H9 (cell line): ENCODE data around the gene HSPA12A. TPM values are rescaled to one million over a fixed set of nuclear protein-coding genes. Genes with fewer than 3 reads are reported as not detected.

Experiments used
- DNase-seq: peaks from one replicate; pipeline ENCODE4 v3.0.0-alpha.2; 2017
- H2AFZ ChIP-seq: one replicate; pipeline ENCODE4 v1.6.1; 2013; ENCODE audit warnings: mild to moderate bottlenecking, low read length, control low read depth, moderate library complexity
- H2AK5ac ChIP-seq: 2 replicates; pipeline ENCODE4 v1.6.1; 2013; ENCODE audit warnings: low read length, control low read depth, mixed read lengths; ENCODE audit not compliant: insufficient read length
- H2BK120ac ChIP-seq: one replicate; pipeline ENCODE4 v1.6.1; 2013; ENCODE audit warnings: low read depth, mild to moderate bottlenecking, low read length, control low read depth, inconsistent platforms; ENCODE audit not compliant: poor library complexity, severe bottlenecking
- H2BK12ac ChIP-seq: 2 replicates; pipeline ENCODE4 v1.6.1; 2013; ENCODE audit warnings: low read length, control low read depth, mixed read lengths, low read depth; ENCODE audit not compliant: insufficient read length
- H2BK15ac ChIP-seq: 2 replicates; pipeline ENCODE4 v1.6.1; 2013; ENCODE audit warnings: low read depth, low read length, control low read depth
- H2BK20ac ChIP-seq: one replicate; pipeline ENCODE4 v1.6.1; 2013; ENCODE audit warnings: low read depth, mild to moderate bottlenecking, low read length, control low read depth, inconsistent platforms; ENCODE audit not compliant: poor library complexity, severe bottlenecking
- H2BK5ac ChIP-seq: 2 replicates; pipeline ENCODE4 v1.6.1; 2013; ENCODE audit warnings: low read length, control low read depth, mixed read lengths; ENCODE audit not compliant: insufficient read length
- H3K14ac ChIP-seq: 2 replicates; pipeline ENCODE4 v1.6.1; 2013; ENCODE audit warnings: low read length, control low read depth; ENCODE audit not compliant: insufficient read depth
- H3K18ac ChIP-seq: 2 replicates; pipeline ENCODE4 v1.6.1; 2013; ENCODE audit warnings: low read depth, mild to moderate bottlenecking, mixed read lengths, low read length, control low read depth; ENCODE audit not compliant: insufficient read length
- H3K23ac ChIP-seq: 2 replicates; pipeline ENCODE4 v1.6.1; 2013; ENCODE audit warnings: low read length, control low read depth, mixed read lengths, low read depth; ENCODE audit not compliant: insufficient read length
- H3K23me2 ChIP-seq: 2 replicates; pipeline ENCODE4 v1.6.1; 2013; ENCODE audit warnings: low read depth, mild to moderate bottlenecking, mixed read lengths, low read length, control low read depth; ENCODE audit not compliant: insufficient read length, poor library complexity, severe bottlenecking
- H3K27ac ChIP-seq: 2 replicates; pipeline ENCODE4 v1.5.1; 2013; ENCODE audit warnings: low read length, control low read depth, mixed read lengths, low read depth; ENCODE audit not compliant: insufficient read length
- H3K27me3 ChIP-seq: 2 replicates; pipeline ENCODE4 v1.6.1; 2013; ENCODE audit warnings: low read length, control low read depth, inconsistent platforms; ENCODE audit not compliant: insufficient read depth
- H3K4ac ChIP-seq: 2 replicates; pipeline ENCODE4 v1.6.1; 2013; ENCODE audit warnings: low read depth, mild to moderate bottlenecking, control low read depth, inconsistent platforms, low read length, moderate library complexity
- H3K4me1 ChIP-seq: 2 replicates; pipeline ENCODE4 v1.6.1; 2013; ENCODE audit warnings: low read length, control low read depth, inconsistent platforms; ENCODE audit not compliant: insufficient read depth
- H3K4me2 ChIP-seq: 2 replicates; pipeline ENCODE4 v1.6.1; 2013; ENCODE audit warnings: low read length, control low read depth, mixed read lengths; ENCODE audit not compliant: insufficient read length, insufficient read depth
- H3K56ac ChIP-seq: 2 replicates; pipeline ENCODE4 v1.6.1; 2013; ENCODE audit warnings: low read depth, mild to moderate bottlenecking, mixed read lengths, low read length, control low read depth; ENCODE audit not compliant: insufficient read length
- H3K79me1 ChIP-seq: 2 replicates; pipeline ENCODE4 v1.6.1; 2013; ENCODE audit warnings: low read depth, mild to moderate bottlenecking, moderate library complexity, low read length, control low read depth, inconsistent platforms; ENCODE audit not compliant: insufficient read depth, poor library complexity, severe bottlenecking
- H3K79me2 ChIP-seq: 2 replicates; pipeline ENCODE4 v1.6.1; 2013; ENCODE audit warnings: low read length, control low read depth, inconsistent platforms; ENCODE audit not compliant: insufficient read depth
- H3K9ac ChIP-seq: 2 replicates; pipeline ENCODE4 v1.6.1; 2013; ENCODE audit warnings: low read length, control low read depth, mixed read lengths; ENCODE audit not compliant: insufficient read length; ENCODE audit errors: extremely low read depth
- H3K9me3 ChIP-seq: one replicate; pipeline ENCODE4 v1.6.1; 2013; ENCODE audit warnings: low read depth, low read length, inconsistent platforms; ENCODE audit not compliant: control insufficient read depth
- H3T11ph ChIP-seq: one replicate; pipeline ENCODE4 v1.6.1; 2013; ENCODE audit warnings: mild to moderate bottlenecking, low read length, control low read depth, inconsistent platforms
- H4K20me1 ChIP-seq: one replicate; pipeline ENCODE4 v1.6.1; 2013; ENCODE audit not compliant: control insufficient read depth, insufficient read length, insufficient read depth
- H4K5ac ChIP-seq: 2 replicates; pipeline ENCODE4 v1.6.1; 2013; ENCODE audit warnings: low read depth, mild to moderate bottlenecking, mixed read lengths, low read length, control low read depth; ENCODE audit not compliant: insufficient read length
- H4K8ac ChIP-seq: replicated peaks from 2 replicates; pipeline ENCODE4 v1.6.1; 2013; ENCODE audit warnings: low read length, control low read depth, mixed read lengths, low read depth; ENCODE audit not compliant: insufficient read length
- H4K91ac ChIP-seq: 2 replicates; pipeline ENCODE4 v1.6.1; 2013; ENCODE audit warnings: low read depth, mild to moderate bottlenecking, moderate library complexity, mixed read lengths, low read length, control low read depth; ENCODE audit not compliant: insufficient read length
- H3K27ac Mint-ChIP-seq, 3 experiments: 2 replicates in 2 of 3; 3 replicates in 1 of 3; pipeline ENCODE4 v1.8.0; 2020 to 2021; ENCODE audit warnings: mixed read lengths in 3 of 3, mild to moderate bottlenecking in 1 of 3, moderate library complexity in 1 of 3
- H3K27me3 Mint-ChIP-seq: 2 replicates; pipeline ENCODE4 v1.8.0; 2021; ENCODE audit warnings: low read depth, mild to moderate bottlenecking, moderate library complexity, mixed read lengths
- H3K36me3 Mint-ChIP-seq, 3 experiments: 2 replicates in 2 of 3; 3 replicates in 1 of 3; pipeline ENCODE4 v1.8.0; 2020 to 2021; ENCODE audit warnings: low read depth in 3 of 3, mixed read lengths in 3 of 3; ENCODE audit not compliant: insufficient read depth in 1 of 3
- H3K4me1 Mint-ChIP-seq, 2 experiments: 2 replicates each; pipeline ENCODE4 v1.8.0; 2020; ENCODE audit warnings: mixed read lengths in 2 of 2
- H3K4me3 Mint-ChIP-seq, 2 experiments: 2 replicates in 1 of 2; 3 replicates in 1 of 2; pipeline ENCODE4 v1.8.0; 2020 to 2021; ENCODE audit warnings: mild to moderate bottlenecking in 2 of 2, mixed read lengths in 2 of 2, moderate library complexity in 1 of 2
- H3K9me3 Mint-ChIP-seq, 2 experiments: 2 replicates in 1 of 2; 3 replicates in 1 of 2; pipeline ENCODE4 v1.8.0; 2020; ENCODE audit warnings: mild to moderate bottlenecking in 2 of 2, mixed read lengths in 2 of 2, moderate library complexity in 1 of 2
- CTCF ChIP-seq: fragments of 200-600 bp; sonication (generic); conservative IDR thresholded peaks from 3 replicates; pipeline ENCODE4 v1.8.0; 2021; ENCODE audit warnings: antibody characterized with exemption, mild to moderate bottlenecking
- WGBS: extraction: QIAGEN DNeasy Blood & Tissue Kit; methylation state at CpG from one replicate; pipeline ENCODE4 v1.1.7; 2013; ENCODE audit warnings: missing lambda C conversion rate, low lambda C conversion rate, mixed read lengths; ENCODE audit not compliant: insufficient read length; ENCODE audit errors: extremely low coverage; 5-methylcytosine and 5-hydroxymethylcytosine counted together
- total RNA-seq: library from RNA; stranded (reverse); gene quantifications from 2 replicates; pipeline ENCODE4 v1.2.1, GENCODE V29; 2021

Gene HSPA12A
- total RNA-seq, 1 experiment from 2014 or later: 3.2 TPM

GRCh38 chr10:116705498-116705897 lies 36.9 kb downstream of the HSPA12A start:
- H3K27me3 ChIP-seq: no peaks in the 10 kb centered on the region
- Mint-ChIP-seq H3K36me3 (no peaks in the 10 kb centered on the region), H3K27me3 (no peaks in the 10 kb centered on the region; the same call in 1 of the 2 replicates), H3K27ac (no peak overlapping the region), H3K4me1 (peaks cover 25 to 26% of the 10 kb centered on the region in 2 experiments), H3K9me3 (no peaks in the 10 kb centered on the region), H3K4me3 (no peak overlapping the region)
- H2BK20ac ChIP-seq: no peak overlapping the region
- WGBS: no CpG with 5 or more reads among the region's 7 CpGs
- H4K91ac ChIP-seq: no peak overlapping the region
- H2BK15ac ChIP-seq: no peak overlapping the region
- no peak overlapping the region for H3T11ph ChIP-seq
- DNase-seq: no peak
- peaks cover 9% of the 10 kb centered on the region for H3K4me1 ChIP-seq
- H3K79me2 ChIP-seq: no peaks in the 10 kb centered on the region
- no peaks in the 10 kb centered on the region for H4K20me1 ChIP-seq
- H2BK5ac ChIP-seq: no peak overlapping the region
- H2AFZ ChIP-seq: no peak overlapping the region
- H3K9ac ChIP-seq: no peak overlapping the region
- no peak overlapping the region for H4K5ac ChIP-seq
- H3K4ac ChIP-seq: no peak overlapping the region
- H3K9me3 ChIP-seq: no peaks in the 10 kb centered on the region
- no peak overlapping the region for H3K27ac ChIP-seq
- no peak overlapping the region for H3K14ac ChIP-seq
- no peak for TF ChIP-seq CTCF
- no peaks in the 10 kb centered on the region for H3K23me2 ChIP-seq
- H3K18ac ChIP-seq: no peak overlapping the region
- no peak overlapping the region for H2BK12ac ChIP-seq
- no peak overlapping the region for H2AK5ac ChIP-seq
- no peak overlapping the region for H4K8ac ChIP-seq
- no peak overlapping the region for H3K56ac ChIP-seq
- no peak overlapping the region for H3K4me2 ChIP-seq
- no peaks in the 10 kb centered on the region for H3K79me1 ChIP-seq
- H3K23ac ChIP-seq: no peak overlapping the region
- H2BK120ac ChIP-seq: no peak overlapping the region
